C1 segment of cervical spinal cord (tissue), 14 donors: ENCODE results near the gene DCLK1.
A peak's percentile ranks its signal among the peaks of the same experiment; 100 is the strongest.

ENCODE experiments used
- DNase-seq, 14 donors: peaks; one replicate each; lab custom pipeline; 2025; lab: John Stamatoyannopoulos, UW

Gene DCLK1

GRCh38 chr13:36046672-36047071 lies 84.5 kb downstream of the DCLK1 start:
- DNase-seq, result no peak

DNA sequence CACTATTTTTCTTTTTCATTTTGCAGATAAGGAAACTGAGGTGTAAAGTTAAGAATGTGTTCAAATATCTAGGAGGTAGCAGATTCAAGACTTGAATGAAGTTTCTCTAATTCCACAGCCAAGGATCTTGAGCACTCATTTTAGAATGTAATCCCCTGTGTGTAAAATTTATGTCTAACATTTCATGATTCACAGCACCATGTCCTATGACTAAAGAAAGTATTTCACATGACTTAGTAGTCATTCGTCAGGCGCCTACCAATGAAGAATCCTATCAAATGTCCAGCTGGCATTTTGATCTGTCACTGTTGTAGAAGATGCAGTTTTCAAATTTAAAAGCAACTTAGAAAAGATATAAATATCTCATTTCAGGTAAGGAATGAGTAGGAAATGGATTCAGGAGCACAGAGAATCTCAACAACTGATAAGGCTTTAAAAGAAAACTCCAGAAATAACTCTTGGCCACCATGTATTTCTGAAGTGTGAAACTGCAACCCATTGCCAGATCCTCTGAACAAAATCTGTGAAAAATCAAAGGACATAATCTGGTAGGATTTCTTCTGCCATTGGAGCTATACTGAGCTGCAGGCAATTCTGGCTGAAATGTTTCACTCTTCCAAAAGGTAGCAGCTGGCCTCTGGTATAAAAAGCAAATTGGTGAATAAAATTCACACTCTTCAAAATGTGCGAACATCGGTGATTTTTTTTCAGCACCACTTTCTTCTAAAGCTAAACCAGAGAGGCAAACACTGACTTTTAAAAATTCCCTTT lies 92.2 kb downstream of the DCLK1 start:
- no peak for DNase-seq

DNA sequence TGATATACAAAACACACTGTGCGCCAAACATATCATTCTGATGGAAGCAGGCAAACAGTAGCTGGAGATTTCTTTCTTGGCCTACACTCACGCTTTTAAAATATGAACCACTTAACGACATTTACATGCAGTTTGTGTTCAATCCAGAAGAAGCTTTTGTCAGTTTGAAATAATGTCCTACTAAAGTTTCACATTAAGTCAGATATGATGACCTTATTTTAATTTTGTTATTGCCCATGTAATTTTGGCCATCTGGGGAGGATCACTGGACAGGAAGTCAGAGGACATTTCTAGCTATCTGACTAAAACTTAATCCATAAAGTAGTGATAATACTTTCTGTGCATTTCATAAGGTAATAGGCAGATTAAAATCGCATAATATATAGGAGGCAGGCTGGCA lies 98.1 kb downstream of the DCLK1 start:
- DNase-seq, result no peak

DNA sequence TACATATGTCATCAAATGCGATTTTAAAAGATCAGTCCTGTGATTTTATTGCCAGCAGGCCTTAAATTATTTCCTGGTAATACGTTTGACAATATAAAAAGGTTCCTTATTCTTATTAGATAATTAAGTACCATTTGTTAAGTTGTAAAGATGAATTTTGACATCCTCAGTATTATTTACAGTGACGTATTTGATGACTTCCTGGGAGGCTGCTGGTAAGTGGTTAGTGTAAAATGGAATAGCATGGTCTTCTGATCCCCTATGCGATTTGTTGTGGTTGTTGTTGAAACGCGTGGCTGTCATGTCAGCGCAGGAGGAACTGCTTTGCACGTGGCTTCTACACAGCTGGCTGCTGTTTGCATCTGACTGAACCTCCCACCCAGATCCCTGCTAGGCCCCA lies 99.7 kb downstream of the DCLK1 start:
- no peak for DNase-seq

- DNase-seq, result peak in 1 of 14 donors; percentile 40
These were observed 100.4 kb downstream of the DCLK1 start for GRCh38 chr13:36030670-36031331.

- DNase-seq, result no peak
These were observed 102.0 kb downstream of the DCLK1 start for GRCh38 chr13:36029166-36029565.

GRCh38 chr13:36028359-36029025 lies 102.7 kb downstream of the DCLK1 start:
- no peak for DNase-seq

DNA sequence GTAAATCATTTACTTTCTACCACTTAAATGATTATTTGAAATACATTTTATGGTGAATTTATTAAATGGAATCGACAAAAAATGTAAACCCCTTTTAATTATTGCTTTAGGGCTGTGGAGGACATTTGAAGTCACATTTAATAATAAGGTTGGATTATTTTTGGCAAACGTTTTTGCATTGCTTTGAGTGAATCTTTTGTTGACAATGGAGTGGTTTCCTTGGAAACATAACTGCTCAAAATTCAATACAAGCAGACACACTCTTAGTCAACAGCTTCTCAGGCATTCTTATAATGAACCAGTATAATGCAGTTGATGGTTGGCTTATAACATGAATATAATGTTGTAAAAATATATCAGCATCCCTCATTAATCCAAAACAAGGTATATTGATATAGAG lies 104.7 kb downstream of the DCLK1 start:
- DNase-seq, result no peak

GRCh38 chr13:36014763-36015162 lies 116.4 kb downstream of the DCLK1 start:
- DNase-seq, result no peak

DNA sequence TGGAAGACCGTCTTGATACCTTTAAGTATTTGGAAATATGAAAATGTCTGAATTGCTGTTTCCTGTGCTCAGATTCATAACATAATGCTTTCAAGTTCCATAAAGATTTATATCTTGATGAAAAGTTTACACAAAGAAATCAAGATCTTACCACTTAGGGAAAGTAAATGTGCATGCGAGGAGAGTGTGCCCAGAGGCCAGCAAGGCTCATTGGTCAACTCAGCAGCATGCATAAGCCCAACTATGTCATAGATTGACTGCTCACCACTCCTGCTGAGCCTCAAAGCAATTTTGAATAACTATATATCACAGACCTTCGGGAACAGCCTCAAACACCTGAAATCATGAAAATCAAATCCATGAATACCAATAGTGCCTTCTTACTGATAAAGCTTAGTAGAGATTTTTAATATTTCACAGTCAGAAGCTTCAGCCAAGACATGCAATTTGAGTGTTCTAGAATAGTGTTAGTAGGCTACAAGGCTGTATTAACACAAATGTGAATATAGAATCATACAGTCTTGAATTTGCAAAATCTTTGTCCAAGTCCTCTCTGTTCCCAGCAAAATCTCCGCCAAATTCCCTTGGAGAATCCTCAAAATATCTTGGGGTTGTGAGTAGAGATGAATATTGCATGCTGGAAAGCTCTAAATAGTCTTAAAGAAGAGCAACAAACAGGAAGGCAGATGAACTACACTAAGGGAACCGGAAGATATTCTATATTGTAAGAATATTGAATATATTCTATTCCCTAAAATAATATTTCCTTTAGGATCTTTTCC lies 124.1 kb downstream of the DCLK1 start:
- no peak for DNase-seq

DNA sequence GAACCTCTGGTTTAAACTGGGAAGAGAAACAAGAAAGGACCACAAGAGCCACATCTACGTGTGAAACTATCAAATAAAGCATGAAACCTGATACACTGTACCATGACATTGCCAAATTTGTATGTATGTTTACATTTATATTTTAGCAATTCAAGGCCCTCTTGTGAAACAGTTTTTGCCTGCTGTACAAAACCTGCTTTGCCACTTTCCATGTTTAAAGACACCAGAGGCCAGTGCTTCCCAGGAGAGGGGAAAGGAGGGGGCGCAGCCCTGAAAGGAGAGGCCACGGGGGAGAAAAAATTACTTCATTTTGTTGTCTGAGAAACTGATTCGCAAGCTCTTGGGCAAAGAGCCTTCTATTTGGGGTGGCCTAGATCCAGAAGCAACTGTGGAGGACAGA lies 124.8 kb downstream of the DCLK1 start:
- DNase-seq, result no peak

DNA sequence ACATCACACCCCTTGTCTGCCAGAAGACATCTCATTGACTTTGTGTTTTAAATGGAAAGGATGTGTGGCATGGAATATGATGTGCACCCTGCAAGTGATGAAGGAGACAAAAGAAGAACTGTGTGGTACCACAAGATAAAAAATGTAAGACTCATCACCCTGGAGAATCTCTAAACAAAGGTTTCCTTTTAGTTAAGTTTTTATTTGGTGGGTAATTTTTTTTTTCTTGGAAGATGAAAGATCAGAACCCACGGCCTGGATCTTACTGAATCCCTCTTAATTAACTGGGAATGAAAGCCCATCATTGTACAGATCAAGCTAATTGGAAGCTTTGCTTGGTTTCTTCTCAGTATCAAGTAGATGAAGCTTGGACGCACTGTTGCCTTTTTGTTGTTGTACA lies 129.6 kb downstream of the DCLK1 start:
- DNase-seq, result no peak

GRCh38 chr13:36000028-36000427 lies 131.2 kb downstream of the DCLK1 start:
- no peak for DNase-seq

- no peak for DNase-seq
These were observed 134.8 kb downstream of the DCLK1 start for GRCh38 chr13:35996360-35996759.

- DNase-seq, result no peak
These were observed 136.0 kb downstream of the DCLK1 start for GRCh38 chr13:35995136-35995535.

DNA sequence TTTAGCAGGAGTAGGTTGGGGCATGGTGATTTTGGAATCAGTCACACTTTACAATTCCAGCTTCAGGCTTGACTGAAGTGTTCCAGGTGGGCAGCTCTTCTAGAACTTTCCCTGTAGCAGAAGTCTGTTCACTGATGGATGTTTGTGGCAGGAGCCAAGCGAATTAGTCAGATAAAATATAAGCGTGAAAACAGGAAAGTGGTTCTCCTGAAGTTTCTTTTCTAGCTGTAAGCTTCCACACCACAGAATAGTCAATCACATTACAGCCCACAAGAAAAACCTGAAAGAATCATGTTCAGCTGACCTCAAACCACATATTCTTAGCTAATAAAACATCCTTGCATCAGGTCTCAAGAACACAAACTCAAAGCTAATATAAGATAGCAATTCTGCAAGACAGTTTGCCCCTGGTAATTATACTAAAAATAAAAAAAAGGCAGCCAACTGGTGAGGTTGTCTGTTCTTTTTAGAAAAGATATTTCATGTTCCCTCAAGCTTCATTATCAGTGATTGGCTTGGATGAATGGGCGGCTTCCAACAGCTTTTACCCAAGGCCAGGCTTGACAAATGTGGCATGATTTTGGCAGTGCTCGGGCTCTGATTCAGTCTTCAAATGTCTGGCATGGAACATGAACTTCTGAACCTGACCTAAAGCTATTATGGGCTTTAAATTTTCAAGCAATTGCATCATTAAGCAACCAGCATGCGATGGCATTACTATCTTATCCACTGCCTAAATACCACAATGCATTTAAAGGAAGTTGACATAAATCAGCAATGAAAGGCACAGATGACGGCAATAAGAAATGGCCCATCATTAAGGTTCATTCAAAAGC lies 136.8 kb downstream of the DCLK1 start:
- DNase-seq, result peak in 2 of 14 donors; percentile 9 to 28

GRCh38 chr13:35993686-35994085 lies 137.5 kb downstream of the DCLK1 start:
- DNase-seq, result no peak

DNA sequence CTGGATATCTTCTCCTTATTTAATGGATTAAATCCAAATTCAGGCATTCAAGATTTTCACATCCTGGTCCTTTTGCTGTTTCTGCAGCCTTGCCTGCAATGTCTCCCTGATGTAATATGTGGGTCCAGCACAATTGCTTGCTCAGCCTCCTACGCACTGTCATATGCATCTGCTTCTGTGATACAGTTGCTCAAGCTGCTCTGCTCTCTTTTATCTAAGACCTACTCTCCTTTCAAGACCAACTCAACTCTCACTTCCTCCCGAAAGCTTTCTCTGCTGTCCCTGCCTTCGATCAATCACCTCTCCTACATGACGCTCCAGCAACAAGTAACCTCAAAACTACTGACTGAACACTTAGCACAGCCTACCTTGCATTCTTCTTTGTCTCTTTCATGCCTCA lies 138.2 kb downstream of the DCLK1 start:
- DNase-seq, result no peak

GRCh38 chr13:35990196-35990595 lies 141.0 kb downstream of the DCLK1 start:
- no peak for DNase-seq

- no peak for DNase-seq
These were observed 142.5 kb downstream of the DCLK1 start for GRCh38 chr13:35988648-35989081.
